DND-41 (cell line): Measurements from ENCODE around the gene GUCA2B.

Experiments used
- EZH2 ChIP-seq: IDR thresholded peaks from 3 replicates; pipeline ENCODE4 v1.6.1; 2012; ENCODE audit warnings: borderline replicate concordance, low read depth, mild to moderate bottlenecking, moderate library complexity, low read length, inconsistent platforms; ENCODE audit not compliant: severe bottlenecking
- TF ChIP-seq, protein P1 (sequence below): IDR thresholded peaks from 2 replicates; pipeline ENCODE4 v1.5.1; 2012; ENCODE audit warnings: borderline replicate concordance, low read length, moderate library complexity, mild to moderate bottlenecking; ENCODE audit not compliant: poor library complexity, severe bottlenecking; ENCODE audit errors: extremely low read depth

DNA sequence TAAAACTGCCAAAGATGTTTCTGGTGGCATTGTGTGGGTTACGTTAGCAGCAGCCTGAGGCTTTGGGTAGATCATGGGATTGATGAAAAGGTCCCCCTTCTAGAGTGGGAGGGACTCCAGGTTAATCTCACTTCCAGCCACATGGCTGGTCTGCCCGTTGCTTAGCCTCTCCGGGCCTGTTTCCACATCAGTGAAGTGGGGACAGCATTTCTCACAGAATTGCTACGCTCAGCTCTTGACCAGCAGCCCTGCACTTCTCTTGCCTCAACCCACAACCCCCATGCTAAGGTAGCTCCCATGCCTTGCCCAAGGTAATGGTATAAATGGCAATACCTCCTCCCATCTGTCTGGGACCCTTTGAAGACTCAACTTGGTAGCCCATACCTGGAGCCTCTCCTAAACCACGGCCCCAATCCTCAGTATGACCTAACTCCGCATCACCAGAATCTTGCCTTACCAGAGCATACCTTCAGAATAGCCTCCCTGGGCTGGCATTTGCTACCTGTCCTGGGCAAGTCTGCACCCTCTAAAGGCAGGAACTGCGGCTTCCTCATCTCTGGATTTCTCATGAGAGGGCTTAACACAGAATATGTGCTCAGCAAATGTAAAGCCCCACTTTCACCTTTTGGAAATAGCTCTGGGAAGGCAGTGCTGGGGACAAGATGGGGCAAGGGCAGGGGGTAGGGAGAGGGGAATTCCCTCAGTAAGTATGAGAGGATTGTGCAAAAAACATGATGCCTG, 22.3 kb downstream of the GUCA2B start:
- TF ChIP-seq, protein P1, sequence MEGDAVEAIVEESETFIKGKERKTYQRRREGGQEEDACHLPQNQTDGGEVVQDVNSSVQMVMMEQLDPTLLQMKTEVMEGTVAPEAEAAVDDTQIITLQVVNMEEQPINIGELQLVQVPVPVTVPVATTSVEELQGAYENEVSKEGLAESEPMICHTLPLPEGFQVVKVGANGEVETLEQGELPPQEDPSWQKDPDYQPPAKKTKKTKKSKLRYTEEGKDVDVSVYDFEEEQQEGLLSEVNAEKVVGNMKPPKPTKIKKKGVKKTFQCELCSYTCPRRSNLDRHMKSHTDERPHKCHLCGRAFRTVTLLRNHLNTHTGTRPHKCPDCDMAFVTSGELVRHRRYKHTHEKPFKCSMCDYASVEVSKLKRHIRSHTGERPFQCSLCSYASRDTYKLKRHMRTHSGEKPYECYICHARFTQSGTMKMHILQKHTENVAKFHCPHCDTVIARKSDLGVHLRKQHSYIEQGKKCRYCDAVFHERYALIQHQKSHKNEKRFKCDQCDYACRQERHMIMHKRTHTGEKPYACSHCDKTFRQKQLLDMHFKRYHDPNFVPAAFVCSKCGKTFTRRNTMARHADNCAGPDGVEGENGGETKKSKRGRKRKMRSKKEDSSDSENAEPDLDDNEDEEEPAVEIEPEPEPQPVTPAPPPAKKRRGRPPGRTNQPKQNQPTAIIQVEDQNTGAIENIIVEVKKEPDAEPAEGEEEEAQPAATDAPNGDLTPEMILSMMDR = no peak
- no peak for TF ChIP-seq EZH2
